Prostate gland (tissue), 2 donors: ENCODE results near the gene SLC13A5. TPM values are rescaled to one million over a fixed set of nuclear protein-coding genes. Genes with fewer than 3 reads are reported as not detected.

Source experiments
- DNase-seq: peaks from one replicate; pipeline ENCODE4 v3.0.0-alpha.2; 2019; ENCODE audit warnings: low spot score
- H3K27ac ChIP-seq, 2 donors: fragments of 200-600 bp; sonication (generic); 2 replicates each; pipeline ENCODE4 v1.5.1; 2017 to 2019
- H3K27me3 ChIP-seq: fragments of 200-600 bp; sonication (generic); replicated peaks from 2 replicates; pipeline ENCODE4 v1.5.1; 2019; ENCODE audit not compliant: insufficient read depth
- H3K36me3 ChIP-seq, 2 donors: fragments of 200-600 bp; sonication (generic); 1 replicate in 1 of 2; 2 replicates in 1 of 2; pipeline versions ENCODE4 v1.5.1 to v1.8.1; 2017 to 2019
- H3K4me1 ChIP-seq: fragments of 200-600 bp; sonication (generic); replicated peaks from 2 replicates; pipeline ENCODE4 v1.5.1; 2019
- H3K4me3 ChIP-seq, 2 donors: fragments of 200-600 bp; sonication (generic); 2 replicates each; pipeline ENCODE4 v1.5.1; 2017 to 2019
- H3K9me3 ChIP-seq: fragments of 200-600 bp; sonication (generic); 2 replicates; pipeline ENCODE4 v1.5.1; 2017
- POLR2A ChIP-seq: fragments of 450-650 bp; IDR thresholded peaks from one replicate; pipeline ENCODE4 v1.6.1; 2016; ENCODE audit warnings: antibody characterized with exemption, mild to moderate bottlenecking
- POLR2AphosphoS5 ChIP-seq: sonication (generic); formaldehyde crosslinking; IDR thresholded peaks from one replicate; pipeline ENCODE4 v1.6.1; 2017; ENCODE audit warnings: antibody characterized with exemption
- WGBS: methylation state at CpG from one replicate; pipeline ENCODE4 v1.1.5; 2018; 5-methylcytosine and 5-hydroxymethylcytosine counted together
- intact Hi-C: fragments of 100-400 bp; cut with DNase I; formaldehyde crosslinking; loops from one replicate; pipeline ENCODE4 v1.14.2; 2022
- total RNA-seq, 2 donors: library from RNA; depleted of rRNA; stranded (reverse); fragments of >200 nt; gene quantifications; one replicate each; pipeline ENCODE4 v1.1.0, GENCODE V29; 2016
- TF ChIP-seq, protein P1 (sequence below), 4 experiments: fragments of 200-600 bp in 2 of 4; fragments of 450-650 bp in 2 of 4; sonication (generic) in 2 of 4; IDR thresholded peaks; 1 replicate in 3 of 4; 2 replicates in 1 of 4; pipeline ENCODE4 v1.5.1; 2016 to 2019; ENCODE audit warnings: antibody characterized with exemption in 4 of 4, mild to moderate bottlenecking in 2 of 4, moderate library complexity in 2 of 4

SLC13A5 gene
- total RNA-seq, 2 donors from 2014 or later = 1.1 to 1.6 TPM

GRCh38 chr17:6711681-6712057, 1.5 kb downstream of the SLC13A5 start:
- H3K27me3 ChIP-seq = peaks cover 7% of the 10 kb centered on the region
- TF ChIP-seq, protein P1, sequence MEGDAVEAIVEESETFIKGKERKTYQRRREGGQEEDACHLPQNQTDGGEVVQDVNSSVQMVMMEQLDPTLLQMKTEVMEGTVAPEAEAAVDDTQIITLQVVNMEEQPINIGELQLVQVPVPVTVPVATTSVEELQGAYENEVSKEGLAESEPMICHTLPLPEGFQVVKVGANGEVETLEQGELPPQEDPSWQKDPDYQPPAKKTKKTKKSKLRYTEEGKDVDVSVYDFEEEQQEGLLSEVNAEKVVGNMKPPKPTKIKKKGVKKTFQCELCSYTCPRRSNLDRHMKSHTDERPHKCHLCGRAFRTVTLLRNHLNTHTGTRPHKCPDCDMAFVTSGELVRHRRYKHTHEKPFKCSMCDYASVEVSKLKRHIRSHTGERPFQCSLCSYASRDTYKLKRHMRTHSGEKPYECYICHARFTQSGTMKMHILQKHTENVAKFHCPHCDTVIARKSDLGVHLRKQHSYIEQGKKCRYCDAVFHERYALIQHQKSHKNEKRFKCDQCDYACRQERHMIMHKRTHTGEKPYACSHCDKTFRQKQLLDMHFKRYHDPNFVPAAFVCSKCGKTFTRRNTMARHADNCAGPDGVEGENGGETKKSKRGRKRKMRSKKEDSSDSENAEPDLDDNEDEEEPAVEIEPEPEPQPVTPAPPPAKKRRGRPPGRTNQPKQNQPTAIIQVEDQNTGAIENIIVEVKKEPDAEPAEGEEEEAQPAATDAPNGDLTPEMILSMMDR (IDR thresholded peaks at IDR 0.05) = no peak
- TF ChIP-seq POLR2A (no peak), POLR2AphosphoS5 (no peak)
- H3K36me3 ChIP-seq = no peaks in the 10 kb centered on the region
- no peak for DNase-seq
- WGBS = 38% methylated on average over 2 of the region's 2 CpGs
- H3K27ac ChIP-seq = no peak overlapping the region
- H3K9me3 ChIP-seq = no peaks in the 10 kb centered on the region
- no peaks in the 10 kb centered on the region for H3K4me1 ChIP-seq
- intact Hi-C loops = no loop called here
- no peak overlapping the region for H3K4me3 ChIP-seq

DNA sequence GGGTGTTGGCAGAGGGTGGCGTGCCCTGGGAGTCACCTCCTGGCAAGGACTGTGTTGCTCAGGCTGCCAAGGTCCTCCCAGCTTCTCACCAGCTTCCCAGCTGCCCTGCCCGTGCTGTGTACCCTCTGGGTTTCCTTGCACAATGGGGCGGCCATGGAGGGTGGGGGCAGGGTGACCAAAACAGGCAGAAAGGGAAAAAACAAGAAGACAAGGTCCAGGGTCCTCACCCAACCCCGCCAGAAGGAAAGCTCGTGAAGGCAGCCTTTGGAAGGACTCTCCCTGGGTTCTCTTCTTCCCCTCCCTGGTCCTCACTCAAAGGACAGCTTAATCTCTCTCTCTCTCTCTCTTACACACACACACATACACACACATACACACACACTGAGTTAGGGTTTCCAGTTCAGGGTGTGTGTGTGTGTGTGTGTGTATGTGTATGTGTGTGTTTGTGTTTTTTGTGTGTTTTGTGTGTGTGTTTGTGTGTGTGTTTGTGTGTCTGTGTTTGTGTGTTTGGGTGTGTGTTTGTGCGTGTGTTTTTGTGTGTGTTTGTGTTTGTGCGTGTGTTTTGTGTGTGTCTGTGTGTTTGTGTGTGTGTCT, 2.0 kb downstream of the SLC13A5 start:
- no peak overlapping the region for H3K27ac ChIP-seq
- no peaks in the 10 kb centered on the region for H3K9me3 ChIP-seq
- peaks cover 7% of the 10 kb centered on the region for H3K27me3 ChIP-seq
- H3K4me3 ChIP-seq = no peak overlapping the region
- intact Hi-C loops = no loop called here
- TF ChIP-seq, protein P1 (IDR thresholded peaks at IDR 0.05) = no peak
- no peak for TF ChIP-seq POLR2AphosphoS5
- TF ChIP-seq POLR2A = no peak
- 70% methylated on average over 7 of the region's 7 CpGs for WGBS
- no peaks in the 10 kb centered on the region for H3K36me3 ChIP-seq
- no peaks in the 10 kb centered on the region for H3K4me1 ChIP-seq
- DNase-seq = no peak

GRCh38 chr17:6710317-6710716, 2.9 kb downstream of the SLC13A5 start:
- peaks cover 7% of the 10 kb centered on the region for H3K27me3 ChIP-seq
- TF ChIP-seq POLR2AphosphoS5 (no peak), POLR2A (no peak)
- TF ChIP-seq, protein P1 (IDR thresholded peaks at IDR 0.05) = no peak
- H3K36me3 ChIP-seq = no peaks in the 10 kb centered on the region
- DNase-seq = no peak
- no peak overlapping the region for H3K27ac ChIP-seq
- 76% methylated on average over 11 of the region's 11 CpGs for WGBS
- no peaks in the 10 kb centered on the region for H3K9me3 ChIP-seq
- H3K4me1 ChIP-seq = no peaks in the 10 kb centered on the region
- intact Hi-C loops = no loop called here
- no peak overlapping the region for H3K4me3 ChIP-seq

DNA sequence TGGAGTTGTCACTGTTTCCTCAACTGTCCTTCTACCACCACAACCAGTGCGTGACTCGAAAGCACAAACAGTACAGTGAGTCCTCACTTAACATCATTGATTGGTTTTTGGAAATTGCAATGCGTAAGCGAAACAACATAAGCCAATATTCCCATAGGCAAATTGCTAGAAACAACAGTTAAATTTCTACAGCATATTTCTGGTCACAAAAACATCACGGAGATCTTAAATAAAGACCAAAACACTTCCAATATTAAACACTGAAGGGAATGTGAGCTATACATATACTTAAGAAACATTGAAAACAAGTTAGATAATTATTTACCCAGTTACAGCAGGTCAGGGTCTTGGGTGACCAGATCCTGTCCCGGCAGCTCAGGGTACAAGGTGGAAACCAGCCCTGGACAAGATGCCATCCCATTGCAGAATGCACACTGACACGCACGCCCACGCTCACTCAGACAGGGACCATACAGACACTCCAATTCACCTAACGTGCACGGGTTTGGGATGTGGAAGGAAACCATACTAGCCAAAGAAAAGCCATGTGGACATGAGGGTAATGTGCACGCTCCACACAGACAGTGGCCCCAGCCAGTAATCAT, 4.7 kb downstream of the SLC13A5 start:
- WGBS = 91% methylated on average over 12 of the region's 12 CpGs
- intact Hi-C loops = no loop called here
- no peak for DNase-seq

More for the DNA sequence above, 4.7 kb downstream of the SLC13A5 start:
- H3K36me3 ChIP-seq = no peaks in the 10 kb centered on the region
- TF ChIP-seq, protein P1 (IDR thresholded peaks at IDR 0.05) = no peak
- no peak for TF ChIP-seq POLR2A
- TF ChIP-seq POLR2AphosphoS5 = no peak
- no peak overlapping the region for H3K4me3 ChIP-seq
- H3K9me3 ChIP-seq = no peaks in the 10 kb centered on the region
- peaks cover 7% of the 10 kb centered on the region for H3K27me3 ChIP-seq
- no peak overlapping the region for H3K27ac ChIP-seq
- H3K4me1 ChIP-seq = no peaks in the 10 kb centered on the region
